ENCODE data around the gene SUGCT. TPM values are rescaled to one million over a fixed set of nuclear protein-coding genes. Genes with fewer than 3 reads are reported as not detected.

Gene SUGCT
- polyA plus RNA-seq, 1 of the 3 experiments (the other 2 are of a cell fraction) = 53.7 TPM

GRCh38 chr7:40243076-40243475 is 108.3 kb downstream of the SUGCT start:
- Histone ChIP-seq H3K4me3 (ENCODE audit: low read depth in 2 of 2, low read length in 1 of 2) (no peak overlapping the region), H3K4me2 (no peak overlapping the region), H3F3A (replicated peaks; ENCODE audit: insufficient read depth) (peaks cover 3% of the 10 kb centered on the region), H3K9ac (no peak overlapping the region), H3K27me3 (ENCODE audit: insufficient read depth) (no peaks in the 10 kb centered on the region), H2AFZ (ENCODE audit: low read depth) (no peak overlapping the region), H3K36me3 (replicated peaks in 1 of 2; ENCODE audit: control insufficient read depth in 1 of 2, insufficient read depth in 2 of 2, low read length in 1 of 2) (no peaks in the 10 kb centered on the region), H3K27ac (ENCODE audit: low read depth in 2 of 2, low read length in 1 of 2) (no peak overlapping the region), H3K4me1 (ENCODE audit: control insufficient read depth in 1 of 2, insufficient read depth in 2 of 2, low read depth in 1 of 2, low read length in 1 of 2) (peaks cover 0 to 5% of the 10 kb centered on the region in 2 experiments; a peak in 1 of 4 replicates), H3K9me2 (no peaks in the 10 kb centered on the region), H3K9me3 (no peaks in the 10 kb centered on the region), H3K79me2 (ENCODE audit: insufficient read depth) (no peaks in the 10 kb centered on the region), H4K20me1 (ENCODE audit: insufficient read depth) (no peaks in the 10 kb centered on the region)
- 75% methylated on average over 1 of the region's 1 CpG for WGBS (ENCODE audit: low lambda C conversion rate)
- POLR2A ChIA-PET = no interaction called here
- DNase-seq = no peak
- CTCF ChIA-PET = interaction anchor here (1.5 kb wide), 1 partner anchor 10 kb away, joined by 3 read pairs; no protein-coding TSS in a partner anchor
- TF ChIP-seq POLR2AphosphoS5 (IDR thresholded peaks at IDR 0.05; ENCODE audit: low read depth, low read length) (no peak), MAX (IDR thresholded peaks at IDR 0.05; ENCODE audit: low read depth) (no peak)

GRCh38 chr7:40244226-40244625 is 109.4 kb downstream of the SUGCT start:
- peaks cover 5% of the 10 kb centered on the region for H3F3A ChIP-seq (replicated peaks; ENCODE audit: insufficient read depth)
- H3K27me3 ChIP-seq (ENCODE audit: insufficient read depth) = no peaks in the 10 kb centered on the region
- no peak overlapping the region for H2AFZ ChIP-seq (ENCODE audit: low read depth)
- 91% methylated on average over 4 of the region's 4 CpGs for WGBS (ENCODE audit: low lambda C conversion rate)
- TF ChIP-seq FOXM1 (IDR thresholded peaks at IDR 0.05; ENCODE audit: low read depth) (no peak), NRF1 (IDR thresholded peaks at IDR 0.05; ENCODE audit: low read depth, low read length) (no peak), FOSL2 (IDR thresholded peaks at IDR 0.05; ENCODE audit: borderline replicate concordance, low read depth) (no peak), RFX5 (IDR thresholded peaks at IDR 0.05; ENCODE audit: low read length) (no peak), MAX (IDR thresholded peaks at IDR 0.05; ENCODE audit: low read depth) (no peak), JUND (IDR thresholded peaks at IDR 0.05) (no peak), RCOR1 (IDR thresholded peaks at IDR 0.05; ENCODE audit: low read length) (no peak), USF1 (IDR thresholded peaks at IDR 0.05; ENCODE audit: borderline replicate concordance, low read depth) (no peak), PBX3 (IDR thresholded peaks at IDR 0.05) (no peak), SIN3A (IDR thresholded peaks at IDR 0.05; ENCODE audit: borderline replicate concordance, low read depth, low read length) (no peak), MEF2A (IDR thresholded peaks at IDR 0.05; ENCODE audit: borderline replicate concordance, low read depth) (no peak), RAD21 (IDR thresholded peaks at IDR 0.05; ENCODE audit: low read length) (no peak), FOXJ3 (CRISPR knock-in tag; IDR thresholded peaks at IDR 0.05) (no peak), REST (IDR thresholded peaks at IDR 0.05; ENCODE audit: low read depth, low read length) (no peak), GATA2 (CRISPR knock-in tag; IDR thresholded peaks at IDR 0.05) (no peak), EP300 (IDR thresholded peaks at IDR 0.05; ENCODE audit: borderline replicate concordance in 1 of 2, low read depth in 1 of 2, low read length in 1 of 2) (no peak), ELF1 (IDR thresholded peaks at IDR 0.05) (no peak), TCF12 (IDR thresholded peaks at IDR 0.05) (no peak)
- H3K27ac ChIP-seq (ENCODE audit: low read depth in 2 of 2, low read length in 1 of 2) = no peak overlapping the region
- H3K79me2 ChIP-seq (ENCODE audit: insufficient read depth) = no peaks in the 10 kb centered on the region
- no peaks in the 10 kb centered on the region for H3K9me2 ChIP-seq
- H3K4me1 ChIP-seq (ENCODE audit: control insufficient read depth in 1 of 2, insufficient read depth in 2 of 2, low read depth in 1 of 2, low read length in 1 of 2) = peaks cover 0 to 5% of the 10 kb centered on the region in 2 experiments; a peak in 1 of 4 replicates
- H4K20me1 ChIP-seq (ENCODE audit: insufficient read depth) = no peaks in the 10 kb centered on the region
- CTCF ChIA-PET = no interaction called here
- no peaks in the 10 kb centered on the region for H3K9me3 ChIP-seq
- H3K4me2 ChIP-seq = no peak overlapping the region
- no peak overlapping the region for H3K9ac ChIP-seq
- DNase-seq = no peak
- H3K36me3 ChIP-seq (replicated peaks in 1 of 2; ENCODE audit: control insufficient read depth in 1 of 2, insufficient read depth in 2 of 2, low read length in 1 of 2) = no peaks in the 10 kb centered on the region
- POLR2A ChIA-PET = no interaction called here
- H3K4me3 ChIP-seq (ENCODE audit: low read depth in 2 of 2, low read length in 1 of 2) = no peak overlapping the region

Data from SK-N-SH (cell line).